ENCODE measurements around the gene FAM20C.

The FAM20C gene

DNA sequence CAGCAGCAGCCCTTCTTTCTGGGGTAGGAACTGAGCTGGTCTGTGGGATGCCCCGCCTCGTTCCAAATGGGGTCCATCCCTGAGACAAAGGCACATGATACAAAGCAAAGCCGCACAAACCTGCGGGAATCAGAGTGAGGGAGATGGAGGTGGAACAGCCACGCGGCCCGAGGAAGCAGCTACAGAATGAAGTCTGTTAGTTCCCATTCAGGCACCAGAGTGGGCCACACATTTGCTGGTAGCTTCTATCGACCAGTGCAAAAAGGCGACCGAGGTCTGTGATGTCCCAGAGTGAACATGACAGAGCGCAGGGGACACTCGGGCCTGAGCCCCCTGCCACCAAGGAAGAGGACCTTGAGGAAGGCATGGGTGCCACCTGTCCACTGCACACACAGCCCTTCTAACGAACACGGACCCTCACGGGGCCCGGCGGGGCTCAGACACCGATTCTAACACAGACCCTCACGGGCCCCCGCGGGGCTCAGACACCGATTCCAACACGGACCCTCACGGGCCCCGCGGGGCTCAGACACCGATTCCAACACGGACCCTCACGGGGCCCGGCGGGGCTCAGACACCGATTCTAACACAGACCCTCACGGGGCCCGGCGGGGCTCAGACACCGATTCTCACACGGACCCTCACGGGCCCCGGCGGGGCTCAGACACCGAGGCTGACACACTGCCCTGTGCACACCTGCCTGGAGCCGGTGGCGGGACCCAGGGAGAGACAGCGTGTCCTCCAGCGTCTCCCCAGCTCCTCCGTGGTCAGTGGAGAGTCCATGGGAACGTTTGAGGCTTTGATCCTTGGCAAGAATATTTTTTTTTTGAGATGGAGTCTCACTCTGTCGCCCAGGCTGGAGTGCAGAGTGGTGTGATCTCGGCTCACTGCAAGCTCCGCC is 32.8 kb upstream of the FAM20C start:
- DNase-seq (ENCODE audit: low spot score) = no peak

DNA sequence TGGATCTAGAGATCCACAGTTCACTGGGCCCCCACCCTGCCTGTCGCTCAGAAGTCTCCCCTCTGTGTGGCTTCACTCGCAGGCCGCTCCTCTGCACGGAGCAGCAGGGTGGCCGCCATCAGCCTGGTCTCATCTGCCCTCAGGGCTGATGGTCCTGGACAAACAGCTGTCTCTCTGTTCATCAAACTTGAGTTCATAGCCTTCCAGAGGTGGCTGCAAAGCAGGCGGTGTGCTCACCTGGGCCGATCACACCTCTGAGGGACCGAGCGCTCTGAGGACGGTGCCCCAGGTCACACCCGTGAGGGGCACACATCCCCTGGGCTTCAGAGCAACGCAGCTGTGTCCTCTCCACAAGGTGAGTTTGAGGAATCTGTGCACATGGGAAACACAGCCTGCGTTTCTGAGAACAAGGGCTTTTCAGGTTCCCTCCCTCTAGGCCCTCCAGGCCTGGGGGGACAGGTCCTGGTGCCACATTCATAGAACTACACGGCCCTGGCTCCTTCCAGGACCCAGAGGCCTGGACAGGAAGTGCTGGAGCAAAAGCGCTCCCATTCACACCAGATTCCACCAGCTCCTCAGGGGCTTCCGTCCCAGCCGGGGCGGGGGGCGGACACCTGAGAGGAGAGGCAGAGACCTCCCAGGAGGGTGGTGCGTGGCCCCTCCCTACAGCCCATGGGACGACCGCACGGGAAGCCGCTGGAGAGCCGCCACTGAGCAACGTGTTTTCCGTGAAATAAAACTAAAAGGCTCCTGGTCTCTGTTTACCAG is 31.2 kb upstream of the FAM20C start:
- DNase-seq (ENCODE audit: low spot score) = no peak

GRCh38 chr7:162632-163297 is 29.6 kb upstream of the FAM20C start:
- no peak for DNase-seq (ENCODE audit: low spot score)

GRCh38 chr7:163298-163695 is 29.1 kb upstream of the FAM20C start:
- no peak for DNase-seq (ENCODE audit: low spot score)

- no peak for DNase-seq (ENCODE audit: low spot score)
These were observed 28.1 kb upstream of the FAM20C start for GRCh38 chr7:163971-164881.

GRCh38 chr7:164882-165660 is 27.3 kb upstream of the FAM20C start:
- no peak for DNase-seq (ENCODE audit: low spot score)

GRCh38 chr7:165661-166337 is 26.6 kb upstream of the FAM20C start:
- no peak for DNase-seq (ENCODE audit: low spot score)

DNA sequence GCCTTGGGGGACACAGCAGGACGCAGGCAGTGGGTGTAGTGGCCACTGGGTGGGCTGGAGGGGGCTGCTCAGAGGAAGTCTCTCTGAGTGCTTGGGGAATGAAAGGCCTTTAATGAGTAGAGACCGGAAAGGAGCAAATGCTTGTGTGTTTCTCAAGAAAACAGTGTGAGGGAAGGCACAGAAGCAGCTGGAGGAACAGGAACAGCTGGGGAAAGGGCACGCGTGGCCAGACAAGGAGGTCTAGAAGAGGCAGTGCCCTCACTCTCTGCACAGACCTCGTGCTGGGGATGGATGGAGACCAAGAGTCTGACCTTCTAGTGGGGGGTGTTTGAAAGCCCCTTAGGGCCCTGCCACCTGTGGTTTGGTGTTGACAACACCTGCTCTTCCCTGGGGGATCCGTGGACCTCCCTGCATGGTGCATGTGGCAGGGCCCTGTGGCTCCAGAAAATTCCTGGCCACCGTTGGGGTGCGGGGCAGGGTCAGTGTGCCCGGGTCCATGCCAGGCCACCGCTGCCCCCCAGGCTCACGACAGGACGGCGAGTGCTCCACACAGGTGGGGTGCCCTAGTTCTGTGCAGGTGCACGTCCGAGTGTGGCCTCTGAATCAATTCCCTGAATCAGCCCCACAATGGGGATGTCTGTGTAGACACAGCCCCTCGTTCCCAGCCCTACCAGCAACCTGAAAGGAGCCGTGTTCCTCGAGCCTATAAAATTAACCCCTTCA is 25.9 kb upstream of the FAM20C start:
- no peak for DNase-seq (ENCODE audit: low spot score)

DNA sequence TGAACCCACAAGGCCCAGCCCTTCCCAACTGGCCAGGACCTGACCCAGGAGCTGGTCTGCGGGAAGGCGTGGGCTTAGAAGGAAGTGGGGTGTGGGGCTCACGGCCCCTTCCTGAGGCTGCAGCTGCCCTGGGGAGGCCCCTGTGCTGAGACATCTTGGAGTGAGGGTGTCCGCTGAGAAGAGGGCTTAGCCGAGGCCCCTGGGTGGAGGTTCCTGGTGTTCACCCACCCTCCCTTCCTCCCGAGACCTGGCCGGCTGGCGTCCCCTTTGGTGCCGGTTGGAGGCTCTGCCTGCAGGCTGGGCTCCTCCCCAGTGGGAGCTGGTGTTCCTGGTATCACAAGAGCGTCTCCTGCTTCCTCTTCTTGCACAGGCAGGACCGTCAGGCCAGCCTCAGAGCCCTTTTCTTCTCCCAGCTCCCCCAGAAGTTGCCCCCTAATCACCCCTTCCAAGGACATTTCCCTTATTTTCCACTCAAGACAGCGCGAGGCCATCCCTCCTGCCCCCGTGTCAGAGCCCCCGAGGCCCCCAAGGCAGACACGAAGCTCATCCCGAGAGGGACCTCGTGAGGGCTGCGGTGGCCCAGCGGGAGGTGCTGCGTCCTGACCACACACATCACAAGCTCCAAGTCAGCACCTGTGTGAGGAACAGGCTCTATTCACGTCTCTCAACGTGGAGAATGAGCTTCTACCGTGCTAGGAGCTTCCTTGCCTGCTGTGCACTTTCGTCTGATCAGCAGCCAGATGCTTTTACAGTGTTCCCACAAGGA is 25.1 kb upstream of the FAM20C start:
- no peak for DNase-seq (ENCODE audit: low spot score)

- no peak for DNase-seq (ENCODE audit: low spot score)
These were observed 24.2 kb upstream of the FAM20C start for GRCh38 chr7:167976-168791.

DNA sequence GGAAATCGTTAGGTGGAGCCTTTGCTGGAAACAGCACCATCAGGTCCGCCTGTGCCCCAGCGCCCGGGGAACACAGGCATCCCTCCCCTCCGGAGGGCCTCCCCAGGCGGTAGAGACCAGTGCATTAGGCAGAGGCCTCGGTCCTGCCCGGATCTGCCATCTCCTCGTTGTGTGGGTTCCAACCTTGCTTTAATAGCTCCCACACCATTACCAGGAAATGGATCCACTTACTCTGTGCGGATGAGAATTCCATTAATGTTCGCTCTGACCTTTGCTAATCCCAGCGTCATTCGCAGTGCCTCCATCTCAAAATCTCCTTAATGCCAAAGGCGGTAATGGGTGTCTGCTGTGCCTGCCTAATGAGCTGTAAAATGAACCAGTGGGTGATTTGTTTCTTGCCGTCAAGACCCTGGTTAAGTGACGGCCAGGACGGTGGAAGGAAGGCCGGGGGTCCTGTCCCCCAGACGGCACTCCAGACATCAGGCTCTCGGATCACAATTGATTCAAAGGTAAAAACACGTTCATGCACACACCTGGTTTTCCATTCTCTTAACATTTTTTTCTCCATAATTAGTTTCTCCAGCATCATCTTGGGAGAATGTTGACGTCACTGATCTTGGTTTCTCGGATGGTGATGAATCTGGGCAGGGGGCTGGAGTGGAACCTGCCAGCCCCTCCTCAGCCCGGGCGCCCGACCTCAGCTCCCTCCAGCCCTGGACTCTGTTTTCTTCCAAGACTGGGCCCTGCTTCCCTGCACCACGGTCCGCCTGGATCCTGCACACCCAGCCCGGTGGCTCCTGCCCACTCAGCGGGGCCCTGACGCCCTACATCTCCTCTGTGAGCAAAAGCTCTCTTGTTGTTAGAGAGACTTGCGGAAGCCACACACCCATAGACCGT is 22.8 kb upstream of the FAM20C start:
- no peak for DNase-seq (ENCODE audit: low spot score)

DNA sequence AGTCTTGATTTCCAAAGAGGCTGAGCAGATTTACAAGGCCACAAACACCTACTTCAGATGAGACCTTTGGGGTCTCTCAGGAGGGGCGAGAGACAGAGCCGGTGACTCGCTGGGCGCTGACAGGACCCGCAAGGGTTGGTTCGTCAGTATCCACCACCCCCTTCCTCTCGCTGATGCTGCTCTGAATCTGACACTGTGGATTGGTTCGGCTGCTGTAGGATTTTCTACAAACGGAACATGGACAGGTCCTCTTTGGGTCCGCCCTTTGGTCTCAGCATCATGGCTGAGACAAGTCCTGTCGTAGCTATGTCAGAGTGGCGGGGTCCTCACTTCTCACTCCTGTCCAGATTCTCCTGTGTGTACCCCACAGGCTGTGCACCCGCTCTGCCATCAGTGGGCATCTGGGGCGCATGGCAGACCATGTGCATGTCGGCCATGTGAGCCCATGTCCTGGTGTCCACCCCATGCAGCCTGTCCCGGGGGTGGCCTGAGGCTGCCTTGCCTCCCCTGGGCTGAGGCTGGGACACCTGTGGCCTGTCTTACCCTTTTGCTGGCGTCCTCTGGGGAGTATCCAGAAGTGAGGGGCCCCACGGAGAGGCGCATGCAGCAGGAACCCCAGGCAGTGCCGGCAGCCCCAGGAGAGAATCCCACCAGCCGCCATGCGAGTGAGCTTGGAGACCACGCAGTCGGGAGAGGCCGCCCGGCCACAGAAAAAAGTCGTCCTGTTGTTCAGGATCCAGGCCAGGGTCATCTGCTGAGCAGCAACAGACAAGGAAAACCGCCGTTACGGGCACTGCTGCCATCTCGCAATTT is 21.6 kb upstream of the FAM20C start:
- DNase-seq (ENCODE audit: low spot score) = no peak

DNA sequence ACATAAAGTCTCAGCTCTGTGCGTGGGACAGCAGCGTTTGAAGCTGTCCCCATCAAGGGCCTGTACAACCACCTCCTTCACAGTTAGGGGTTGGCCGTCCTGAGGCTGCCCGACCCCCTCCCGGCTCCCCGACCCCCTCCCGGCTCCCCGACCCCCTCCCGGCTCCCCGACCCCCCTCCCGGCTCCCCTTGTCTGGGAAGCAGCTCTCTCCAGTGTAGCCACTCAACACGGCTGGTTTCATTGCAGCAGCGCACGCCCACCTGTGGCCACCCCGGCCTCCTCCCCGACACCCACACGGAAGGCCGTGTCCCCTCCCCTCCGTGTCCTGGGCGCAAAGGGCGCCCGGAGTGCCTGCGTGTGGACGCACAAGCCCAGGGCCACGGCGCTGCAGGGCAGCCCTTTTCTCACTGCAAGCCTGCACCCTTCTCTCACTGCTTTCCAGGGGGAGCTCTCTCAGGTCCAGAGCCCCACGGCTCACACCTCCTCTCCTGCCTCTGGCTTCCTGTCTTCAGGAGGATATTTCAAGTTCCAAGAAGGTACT is 20.9 kb upstream of the FAM20C start:
- DNase-seq (ENCODE audit: low spot score) = no peak

GRCh38 chr7:171912-172515 is 20.4 kb upstream of the FAM20C start:
- no peak for DNase-seq (ENCODE audit: low spot score)

- DNase-seq (ENCODE audit: low spot score) = no peak
These were observed 19.0 kb upstream of the FAM20C start for GRCh38 chr7:173209-173918.
